ENCODE measurements around the gene GPC5. TPM values are rescaled to one million over a fixed set of nuclear protein-coding genes. Genes with fewer than 3 reads are reported as not detected.

GPC5 gene
- total RNA-seq, 1 donor from 2014 or later = 0.57 TPM

GRCh38 chr13:92768602-92769001 is 1370.2 kb downstream of the GPC5 start:
- no peaks in the 10 kb centered on the region for H3K36me3 Mint-ChIP-seq (ENCODE audit: insufficient read depth)

GRCh38 chr13:92769046-92769445 is 1370.6 kb downstream of the GPC5 start:
- no peak overlapping the region for H3K27ac Mint-ChIP-seq
- no peaks in the 10 kb centered on the region for H3K9me3 Mint-ChIP-seq (ENCODE audit: low read depth)
- TF ChIP-seq, protein P1, sequence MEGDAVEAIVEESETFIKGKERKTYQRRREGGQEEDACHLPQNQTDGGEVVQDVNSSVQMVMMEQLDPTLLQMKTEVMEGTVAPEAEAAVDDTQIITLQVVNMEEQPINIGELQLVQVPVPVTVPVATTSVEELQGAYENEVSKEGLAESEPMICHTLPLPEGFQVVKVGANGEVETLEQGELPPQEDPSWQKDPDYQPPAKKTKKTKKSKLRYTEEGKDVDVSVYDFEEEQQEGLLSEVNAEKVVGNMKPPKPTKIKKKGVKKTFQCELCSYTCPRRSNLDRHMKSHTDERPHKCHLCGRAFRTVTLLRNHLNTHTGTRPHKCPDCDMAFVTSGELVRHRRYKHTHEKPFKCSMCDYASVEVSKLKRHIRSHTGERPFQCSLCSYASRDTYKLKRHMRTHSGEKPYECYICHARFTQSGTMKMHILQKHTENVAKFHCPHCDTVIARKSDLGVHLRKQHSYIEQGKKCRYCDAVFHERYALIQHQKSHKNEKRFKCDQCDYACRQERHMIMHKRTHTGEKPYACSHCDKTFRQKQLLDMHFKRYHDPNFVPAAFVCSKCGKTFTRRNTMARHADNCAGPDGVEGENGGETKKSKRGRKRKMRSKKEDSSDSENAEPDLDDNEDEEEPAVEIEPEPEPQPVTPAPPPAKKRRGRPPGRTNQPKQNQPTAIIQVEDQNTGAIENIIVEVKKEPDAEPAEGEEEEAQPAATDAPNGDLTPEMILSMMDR (IDR thresholded peaks at IDR 0.05; ENCODE audit: unreplicated experiment) = no peak
- peaks cover 2% of the 10 kb centered on the region for H3K27me3 Mint-ChIP-seq
- H3K36me3 Mint-ChIP-seq (ENCODE audit: insufficient read depth) = no peaks in the 10 kb centered on the region
- no peak for DNase-seq (ENCODE audit: low spot score, unreplicated experiment)
- H3K4me1 Mint-ChIP-seq (ENCODE audit: low read depth) = no peaks in the 10 kb centered on the region
- no peak overlapping the region for H3K4me3 Mint-ChIP-seq (ENCODE audit: low read depth)

More at GRCh38 chr13:92768602-92769001, 1370.2 kb downstream of the GPC5 start:
- TF ChIP-seq, protein P1 (IDR thresholded peaks at IDR 0.05; ENCODE audit: unreplicated experiment) = no peak
- Mint-ChIP-seq H3K4me3 (ENCODE audit: low read depth) (no peak overlapping the region), H3K4me1 (ENCODE audit: low read depth) (no peaks in the 10 kb centered on the region), H3K27ac (no peak overlapping the region), H3K27me3 (peaks cover 2% of the 10 kb centered on the region), H3K9me3 (ENCODE audit: low read depth) (no peaks in the 10 kb centered on the region)
- no peak for DNase-seq (ENCODE audit: low spot score, unreplicated experiment)

DNA sequence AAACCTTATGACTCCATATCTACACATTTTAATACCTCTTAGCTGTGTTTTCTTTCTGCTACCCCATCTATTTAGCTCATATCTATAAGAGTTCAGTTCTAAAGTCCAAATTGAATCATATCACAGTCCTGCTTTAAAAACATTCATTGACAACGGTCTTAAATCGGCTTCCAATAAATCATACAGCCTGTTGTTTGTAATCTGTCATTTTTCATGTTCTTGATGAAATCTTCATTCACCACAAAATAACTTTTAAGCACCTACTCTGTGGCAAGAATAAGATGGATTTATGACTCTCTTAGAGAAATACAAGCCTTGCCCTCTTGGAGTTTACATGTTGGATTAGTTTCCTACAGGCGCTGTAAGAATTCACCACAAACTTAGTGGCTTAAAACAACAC is 1377.2 kb downstream of the GPC5 start:
- TF ChIP-seq, protein P1 (IDR thresholded peaks at IDR 0.05; ENCODE audit: unreplicated experiment) = no peak
- no peaks in the 10 kb centered on the region for H3K4me1 Mint-ChIP-seq (ENCODE audit: low read depth)
- H3K9me3 Mint-ChIP-seq (ENCODE audit: low read depth) = no peaks in the 10 kb centered on the region
- H3K36me3 Mint-ChIP-seq (ENCODE audit: insufficient read depth) = no peaks in the 10 kb centered on the region
- no peak overlapping the region for H3K4me3 Mint-ChIP-seq (ENCODE audit: low read depth)
- no peaks in the 10 kb centered on the region for H3K27me3 Mint-ChIP-seq
- DNase-seq (ENCODE audit: low spot score, unreplicated experiment) = no peak
- H3K27ac Mint-ChIP-seq = no peak overlapping the region

GRCh38 chr13:92781965-92782690 is 1383.7 kb downstream of the GPC5 start:
- H3K27me3 Mint-ChIP-seq = no peaks in the 10 kb centered on the region
- no peak overlapping the region for H3K4me3 Mint-ChIP-seq (ENCODE audit: low read depth)
- no peaks in the 10 kb centered on the region for H3K4me1 Mint-ChIP-seq (ENCODE audit: low read depth)
- no peaks in the 10 kb centered on the region for H3K36me3 Mint-ChIP-seq (ENCODE audit: insufficient read depth)
- no peak overlapping the region for H3K27ac Mint-ChIP-seq
- TF ChIP-seq, protein P1 (IDR thresholded peaks at IDR 0.05; ENCODE audit: unreplicated experiment) = no peak
- DNase-seq (ENCODE audit: low spot score, unreplicated experiment) = no peak
- no peaks in the 10 kb centered on the region for H3K9me3 Mint-ChIP-seq (ENCODE audit: low read depth)

DNA sequence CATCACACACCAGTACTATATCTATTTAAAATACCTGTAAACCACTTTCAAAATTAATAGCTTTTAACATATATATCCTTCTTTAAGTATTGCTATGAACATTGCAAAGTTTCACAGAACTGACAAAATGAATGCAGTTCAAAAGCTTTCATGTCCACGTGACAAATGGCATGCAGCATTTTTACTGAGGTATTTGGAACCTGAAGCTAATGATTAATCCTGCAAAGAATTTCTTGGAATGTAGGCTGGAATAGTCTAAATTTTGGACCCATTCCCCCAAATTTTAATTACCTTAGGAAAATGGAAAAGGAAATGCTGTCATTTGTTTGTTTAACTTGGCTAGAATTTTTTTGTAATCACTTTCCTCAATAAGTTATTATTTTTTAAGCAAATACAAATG is 1404.4 kb downstream of the GPC5 start:
- H3K27ac Mint-ChIP-seq = no peak overlapping the region

More for the DNA sequence above, 1404.4 kb downstream of the GPC5 start:
- Mint-ChIP-seq H3K27me3 (no peaks in the 10 kb centered on the region), H3K4me1 (ENCODE audit: low read depth) (no peaks in the 10 kb centered on the region), H3K4me3 (ENCODE audit: low read depth) (no peak overlapping the region), H3K9me3 (ENCODE audit: low read depth) (no peaks in the 10 kb centered on the region), H3K36me3 (ENCODE audit: insufficient read depth) (no peaks in the 10 kb centered on the region)
- TF ChIP-seq, protein P1 (IDR thresholded peaks at IDR 0.05; ENCODE audit: unreplicated experiment) = no peak
- no peak for DNase-seq (ENCODE audit: low spot score, unreplicated experiment)

All from progenitor cell of endocrine pancreas (in vitro differentiated cells).